ENCODE measurements around the gene ZNF267.

GRCh38 chr16:31833047-31833446, 40.6 kb upstream of the ZNF267 start:
- TF ChIP-seq CEBPB (IDR thresholded peaks at IDR 0.05; ENCODE audit: low read depth, low read length) (no peak), EZH2 (IDR thresholded peaks at IDR 0.05; ENCODE audit: low read depth, low read length, severe bottlenecking) (no peak), GABPA (IDR thresholded peaks at IDR 0.05; ENCODE audit: borderline replicate concordance, insufficient read depth, low read length) (no peak), POLR2AphosphoS5 (IDR thresholded peaks at IDR 0.05; ENCODE audit: low read depth, low read length) (no peak), EP300 (IDR thresholded peaks at IDR 0.05; ENCODE audit: borderline replicate concordance in 1 of 2, low read depth in 2 of 2, low read length in 2 of 2) (no peak)
- TF ChIP-seq, protein P1, sequence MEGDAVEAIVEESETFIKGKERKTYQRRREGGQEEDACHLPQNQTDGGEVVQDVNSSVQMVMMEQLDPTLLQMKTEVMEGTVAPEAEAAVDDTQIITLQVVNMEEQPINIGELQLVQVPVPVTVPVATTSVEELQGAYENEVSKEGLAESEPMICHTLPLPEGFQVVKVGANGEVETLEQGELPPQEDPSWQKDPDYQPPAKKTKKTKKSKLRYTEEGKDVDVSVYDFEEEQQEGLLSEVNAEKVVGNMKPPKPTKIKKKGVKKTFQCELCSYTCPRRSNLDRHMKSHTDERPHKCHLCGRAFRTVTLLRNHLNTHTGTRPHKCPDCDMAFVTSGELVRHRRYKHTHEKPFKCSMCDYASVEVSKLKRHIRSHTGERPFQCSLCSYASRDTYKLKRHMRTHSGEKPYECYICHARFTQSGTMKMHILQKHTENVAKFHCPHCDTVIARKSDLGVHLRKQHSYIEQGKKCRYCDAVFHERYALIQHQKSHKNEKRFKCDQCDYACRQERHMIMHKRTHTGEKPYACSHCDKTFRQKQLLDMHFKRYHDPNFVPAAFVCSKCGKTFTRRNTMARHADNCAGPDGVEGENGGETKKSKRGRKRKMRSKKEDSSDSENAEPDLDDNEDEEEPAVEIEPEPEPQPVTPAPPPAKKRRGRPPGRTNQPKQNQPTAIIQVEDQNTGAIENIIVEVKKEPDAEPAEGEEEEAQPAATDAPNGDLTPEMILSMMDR (IDR thresholded peaks at IDR 0.05; ENCODE audit: control extremely low read depth in 1 of 3, insufficient read depth in 1 of 3, low read depth in 1 of 3, low read length in 3 of 3), result no peak
- TF ChIP-seq, protein P2, sequence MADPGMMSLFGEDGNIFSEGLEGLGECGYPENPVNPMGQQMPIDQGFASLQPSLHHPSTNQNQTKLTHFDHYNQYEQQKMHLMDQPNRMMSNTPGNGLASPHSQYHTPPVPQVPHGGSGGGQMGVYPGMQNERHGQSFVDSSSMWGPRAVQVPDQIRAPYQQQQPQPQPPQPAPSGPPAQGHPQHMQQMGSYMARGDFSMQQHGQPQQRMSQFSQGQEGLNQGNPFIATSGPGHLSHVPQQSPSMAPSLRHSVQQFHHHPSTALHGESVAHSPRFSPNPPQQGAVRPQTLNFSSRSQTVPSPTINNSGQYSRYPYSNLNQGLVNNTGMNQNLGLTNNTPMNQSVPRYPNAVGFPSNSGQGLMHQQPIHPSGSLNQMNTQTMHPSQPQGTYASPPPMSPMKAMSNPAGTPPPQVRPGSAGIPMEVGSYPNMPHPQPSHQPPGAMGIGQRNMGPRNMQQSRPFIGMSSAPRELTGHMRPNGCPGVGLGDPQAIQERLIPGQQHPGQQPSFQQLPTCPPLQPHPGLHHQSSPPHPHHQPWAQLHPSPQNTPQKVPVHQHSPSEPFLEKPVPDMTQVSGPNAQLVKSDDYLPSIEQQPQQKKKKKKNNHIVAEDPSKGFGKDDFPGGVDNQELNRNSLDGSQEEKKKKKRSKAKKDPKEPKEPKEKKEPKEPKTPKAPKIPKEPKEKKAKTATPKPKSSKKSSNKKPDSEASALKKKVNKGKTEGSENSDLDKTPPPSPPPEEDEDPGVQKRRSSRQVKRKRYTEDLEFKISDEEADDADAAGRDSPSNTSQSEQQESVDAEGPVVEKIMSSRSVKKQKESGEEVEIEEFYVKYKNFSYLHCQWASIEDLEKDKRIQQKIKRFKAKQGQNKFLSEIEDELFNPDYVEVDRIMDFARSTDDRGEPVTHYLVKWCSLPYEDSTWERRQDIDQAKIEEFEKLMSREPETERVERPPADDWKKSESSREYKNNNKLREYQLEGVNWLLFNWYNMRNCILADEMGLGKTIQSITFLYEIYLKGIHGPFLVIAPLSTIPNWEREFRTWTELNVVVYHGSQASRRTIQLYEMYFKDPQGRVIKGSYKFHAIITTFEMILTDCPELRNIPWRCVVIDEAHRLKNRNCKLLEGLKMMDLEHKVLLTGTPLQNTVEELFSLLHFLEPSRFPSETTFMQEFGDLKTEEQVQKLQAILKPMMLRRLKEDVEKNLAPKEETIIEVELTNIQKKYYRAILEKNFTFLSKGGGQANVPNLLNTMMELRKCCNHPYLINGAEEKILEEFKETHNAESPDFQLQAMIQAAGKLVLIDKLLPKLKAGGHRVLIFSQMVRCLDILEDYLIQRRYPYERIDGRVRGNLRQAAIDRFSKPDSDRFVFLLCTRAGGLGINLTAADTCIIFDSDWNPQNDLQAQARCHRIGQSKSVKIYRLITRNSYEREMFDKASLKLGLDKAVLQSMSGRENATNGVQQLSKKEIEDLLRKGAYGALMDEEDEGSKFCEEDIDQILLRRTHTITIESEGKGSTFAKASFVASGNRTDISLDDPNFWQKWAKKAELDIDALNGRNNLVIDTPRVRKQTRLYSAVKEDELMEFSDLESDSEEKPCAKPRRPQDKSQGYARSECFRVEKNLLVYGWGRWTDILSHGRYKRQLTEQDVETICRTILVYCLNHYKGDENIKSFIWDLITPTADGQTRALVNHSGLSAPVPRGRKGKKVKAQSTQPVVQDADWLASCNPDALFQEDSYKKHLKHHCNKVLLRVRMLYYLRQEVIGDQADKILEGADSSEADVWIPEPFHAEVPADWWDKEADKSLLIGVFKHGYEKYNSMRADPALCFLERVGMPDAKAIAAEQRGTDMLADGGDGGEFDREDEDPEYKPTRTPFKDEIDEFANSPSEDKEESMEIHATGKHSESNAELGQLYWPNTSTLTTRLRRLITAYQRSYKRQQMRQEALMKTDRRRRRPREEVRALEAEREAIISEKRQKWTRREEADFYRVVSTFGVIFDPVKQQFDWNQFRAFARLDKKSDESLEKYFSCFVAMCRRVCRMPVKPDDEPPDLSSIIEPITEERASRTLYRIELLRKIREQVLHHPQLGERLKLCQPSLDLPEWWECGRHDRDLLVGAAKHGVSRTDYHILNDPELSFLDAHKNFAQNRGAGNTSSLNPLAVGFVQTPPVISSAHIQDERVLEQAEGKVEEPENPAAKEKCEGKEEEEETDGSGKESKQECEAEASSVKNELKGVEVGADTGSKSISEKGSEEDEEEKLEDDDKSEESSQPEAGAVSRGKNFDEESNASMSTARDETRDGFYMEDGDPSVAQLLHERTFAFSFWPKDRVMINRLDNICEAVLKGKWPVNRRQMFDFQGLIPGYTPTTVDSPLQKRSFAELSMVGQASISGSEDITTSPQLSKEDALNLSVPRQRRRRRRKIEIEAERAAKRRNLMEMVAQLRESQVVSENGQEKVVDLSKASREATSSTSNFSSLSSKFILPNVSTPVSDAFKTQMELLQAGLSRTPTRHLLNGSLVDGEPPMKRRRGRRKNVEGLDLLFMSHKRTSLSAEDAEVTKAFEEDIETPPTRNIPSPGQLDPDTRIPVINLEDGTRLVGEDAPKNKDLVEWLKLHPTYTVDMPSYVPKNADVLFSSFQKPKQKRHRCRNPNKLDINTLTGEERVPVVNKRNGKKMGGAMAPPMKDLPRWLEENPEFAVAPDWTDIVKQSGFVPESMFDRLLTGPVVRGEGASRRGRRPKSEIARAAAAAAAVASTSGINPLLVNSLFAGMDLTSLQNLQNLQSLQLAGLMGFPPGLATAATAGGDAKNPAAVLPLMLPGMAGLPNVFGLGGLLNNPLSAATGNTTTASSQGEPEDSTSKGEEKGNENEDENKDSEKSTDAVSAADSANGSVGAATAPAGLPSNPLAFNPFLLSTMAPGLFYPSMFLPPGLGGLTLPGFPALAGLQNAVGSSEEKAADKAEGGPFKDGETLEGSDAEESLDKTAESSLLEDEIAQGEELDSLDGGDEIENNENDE (IDR thresholded peaks at IDR 0.05; ENCODE audit: insufficient replicate concordance, low read length), result no peak
